H1 (cell line): ENCODE measurements around the gene LLGL1.

Source experiments
- CTCF ChIP-seq, 3 experiments: IDR thresholded peaks; 1 replicate in 2 of 3; 2 replicates in 1 of 3; pipeline versions ENCODE4 v1.5.1 to v1.6.1; 2011; ENCODE audit warnings: low read length in 3 of 3, mild to moderate bottlenecking in 3 of 3, inconsistent platforms in 2 of 3, low read depth in 1 of 3, moderate library complexity in 1 of 3; ENCODE audit not compliant: insufficient read depth in 1 of 3; ENCODE audit errors: control extremely low read depth in 1 of 3
- EZH2 ChIP-seq: fragments of 200-600 bp; sonication (generic); IDR thresholded peaks from 2 replicates; pipeline ENCODE4 v1.7.1; 2012; ENCODE audit warnings: low read depth, mild to moderate bottlenecking, moderate library complexity, low read length, inconsistent platforms; ENCODE audit not compliant: severe bottlenecking
- JUND ChIP-seq: IDR thresholded peaks from 2 replicates; pipeline ENCODE4 v1.6.1; 2011; ENCODE audit warnings: mild to moderate bottlenecking, improper control_type of control experiment, low read length
- MAX ChIP-seq: IDR thresholded peaks from 2 replicates; pipeline ENCODE4 v1.6.1; 2012; ENCODE audit warnings: inconsistent platforms
- POLR2A ChIP-seq, 2 experiments: IDR thresholded peaks; 1 replicate in 1 of 2; 2 replicates in 1 of 2; pipeline ENCODE4 v1.6.1; 2011; ENCODE audit warnings: low read depth in 2 of 2, low read length in 2 of 2, mild to moderate bottlenecking in 2 of 2; ENCODE audit errors: control extremely low read depth in 1 of 2
- TAF1 ChIP-seq: IDR thresholded peaks from 2 replicates; pipeline ENCODE4 v1.6.1; 2011; ENCODE audit warnings: mild to moderate bottlenecking, low read depth, low read length
- TEAD4 ChIP-seq: IDR thresholded peaks from 2 replicates; pipeline ENCODE4 v1.6.1; 2012; ENCODE audit warnings: low read depth, low read length, inconsistent platforms, mixed read lengths
- TF ChIP-seq, protein P1 (sequence below): IDR thresholded peaks from 2 replicates; pipeline ENCODE4 v1.6.1; 2011; ENCODE audit warnings: low read depth, mild to moderate bottlenecking, low read length; ENCODE audit not compliant: insufficient read depth

DNA sequence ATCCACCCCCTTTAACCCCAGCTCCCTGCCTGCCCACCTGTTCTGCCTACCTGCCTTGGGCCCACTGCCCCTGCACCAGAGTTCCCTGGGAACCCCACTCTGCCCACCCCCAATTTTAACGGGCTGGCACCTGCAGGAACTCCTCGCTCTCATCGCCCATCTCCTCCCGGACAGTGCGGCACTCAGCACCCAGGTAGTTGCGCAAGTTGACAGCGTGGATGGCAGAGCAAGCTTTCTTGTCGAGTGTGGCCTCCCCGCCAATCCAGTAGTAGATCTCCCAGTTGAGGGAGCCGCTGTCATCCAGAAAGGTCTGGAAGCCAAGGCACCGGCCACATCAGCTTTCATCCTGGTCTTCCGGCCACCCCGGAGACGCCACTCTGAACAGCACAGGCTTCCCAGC lies 25.3 kb downstream of the LLGL1 start:
- TF ChIP-seq MAX (no peak), JUND (no peak), POLR2A (IDR thresholded peaks at IDR 0.05; ENCODE audit: control extremely low read depth in 1 of 2, low read depth in 2 of 2, low read length in 2 of 2) (no peak), CTCF (IDR thresholded peaks at IDR 0.05; ENCODE audit: control extremely low read depth in 1 of 3, insufficient read depth in 1 of 3, low read depth in 1 of 3, low read length in 3 of 3) (no peak), TEAD4 (no peak), EZH2 (no peak), TAF1 (no peak)
- TF ChIP-seq, protein P1, sequence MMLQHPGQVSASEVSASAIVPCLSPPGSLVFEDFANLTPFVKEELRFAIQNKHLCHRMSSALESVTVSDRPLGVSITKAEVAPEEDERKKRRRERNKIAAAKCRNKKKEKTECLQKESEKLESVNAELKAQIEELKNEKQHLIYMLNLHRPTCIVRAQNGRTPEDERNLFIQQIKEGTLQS: no peak
